Caco-2 (cell line): ENCODE measurements around the gene IKBKE. TPM values are rescaled to one million over a fixed set of nuclear protein-coding genes. Genes with fewer than 3 reads are reported as not detected.

Experiments used
- BruUV-seq: library from RNA; stranded (reverse); fragments of 400-500 nt; replicated peaks from 2 replicates; lab custom pipeline; 2021; lab: Mats Ljungman, UMichigan
- CTCF ChIA-PET: fragments of 300-600 bp; sonication (Branson Sonifier 250); formaldehyde crosslinking; loops from one replicate; lab custom pipeline; 2022; ENCODE audit warnings: antibody characterized with exemption; lab: Charles Lee
- POLR2A ChIA-PET: fragments of 300-600 bp; sonication (Branson Sonifier 250); formaldehyde crosslinking; loops from one replicate; lab custom pipeline; 2022; ENCODE audit warnings: antibody characterized with exemption; lab: Charles Lee
- DNase-seq, 2 experiments: peaks; one replicate each; pipeline versions ENCODE4 v3.0.0 to v3.0.0-alpha.2; 2020 to 2022
- H3K27me3 ChIP-seq: replicated peaks from 2 replicates; pipeline ENCODE4 v1.6.0; 2011; ENCODE audit warnings: low read length; ENCODE audit not compliant: control insufficient read depth, insufficient read depth
- H3K36me3 ChIP-seq: 2 replicates; pipeline ENCODE4 v1.5.1; 2011; ENCODE audit warnings: low read length; ENCODE audit not compliant: control insufficient read depth, insufficient read depth
- H3K4me1 ChIP-seq: fragments of 250-450 bp; sonication (Bioruptor Pico); 2 replicates; pipeline ENCODE4 v1.5.1; 2020; ENCODE audit warnings: mild to moderate bottlenecking
- H3K4me3 ChIP-seq: 2 replicates; pipeline ENCODE4 v1.5.1; 2011; ENCODE audit warnings: low read depth, mild to moderate bottlenecking, control low read depth, low read length
- H3K9me3 ChIP-seq: fragments of 250-450 bp; sonication (Bioruptor Pico); 2 replicates; pipeline ENCODE4 v1.5.1; 2020; ENCODE audit warnings: mild to moderate bottlenecking, moderate library complexity
- H3K27ac Mint-ChIP-seq: one replicate; pipeline ENCODE4 v1.8.0; 2022; ENCODE audit warnings: mixed read lengths; ENCODE audit not compliant: unreplicated experiment
- H3K27me3 Mint-ChIP-seq: one replicate; pipeline ENCODE4 v1.8.0; 2022; ENCODE audit warnings: mixed read lengths; ENCODE audit not compliant: insufficient read depth, unreplicated experiment
- H3K36me3 Mint-ChIP-seq: one replicate; pipeline ENCODE4 v1.8.0; 2022; ENCODE audit warnings: mild to moderate bottlenecking, mixed read lengths; ENCODE audit not compliant: insufficient read depth, unreplicated experiment
- H3K4me1 Mint-ChIP-seq: one replicate; pipeline ENCODE4 v1.8.0; 2022; ENCODE audit warnings: low read depth, mixed read lengths; ENCODE audit not compliant: unreplicated experiment
- H3K4me3 Mint-ChIP-seq: one replicate; pipeline ENCODE4 v1.8.0; 2022; ENCODE audit warnings: mild to moderate bottlenecking, moderate library complexity, mixed read lengths; ENCODE audit not compliant: unreplicated experiment
- H3K9me3 Mint-ChIP-seq: one replicate; pipeline ENCODE4 v1.8.0; 2022; ENCODE audit warnings: mixed read lengths; ENCODE audit not compliant: unreplicated experiment
- intact Hi-C: fragments of 100-400 bp; cut with micrococcal nuclease; formaldehyde crosslinking; loops from one replicate; pipeline ENCODE4 v1.10.0; 2022; ENCODE audit not compliant: unreplicated experiment
- total RNA-seq: library from RNA; stranded (reverse); gene quantifications from 2 replicates; pipeline ENCODE4 v1.2.3, GENCODE V29; 2022
- TF ChIP-seq, protein P1 (sequence below), 2 experiments: fragments of 200-600 bp in 1 of 2; IDR thresholded peaks; 1 replicate in 1 of 2; 2 replicates in 1 of 2; pipeline versions ENCODE4 v1.5.1 to v1.8.0; 2011 to 2022; ENCODE audit warnings: antibody characterized with exemption in 1 of 2, control low read depth in 1 of 2, inconsistent platforms in 1 of 2, low read depth in 1 of 2, low read length in 1 of 2, mild to moderate bottlenecking in 1 of 2, moderate library complexity in 1 of 2; ENCODE audit not compliant: insufficient read depth in 1 of 2, severe bottlenecking in 1 of 2, unreplicated experiment in 1 of 2

IKBKE gene
- total RNA-seq, 1 experiment from 2014 or later: 9.0 TPM

DNA sequence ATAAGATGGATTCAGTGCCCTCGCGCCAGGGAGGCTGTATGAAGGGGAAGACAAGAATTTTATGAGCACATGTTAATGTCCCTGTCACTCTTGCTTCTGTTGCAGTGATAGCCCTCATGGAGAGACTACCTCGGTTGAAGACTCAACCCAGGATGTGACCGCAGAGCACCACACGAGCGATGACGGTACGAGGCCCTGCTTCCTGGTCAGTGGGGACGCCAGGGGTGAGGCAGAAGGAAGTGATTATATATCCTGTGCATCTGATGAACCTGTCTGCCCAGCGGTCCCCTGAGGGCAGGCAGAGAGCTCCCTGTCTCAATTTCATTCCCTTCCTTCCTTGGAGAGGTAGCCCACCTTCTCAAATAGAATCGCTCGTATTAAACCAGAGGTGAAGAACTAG lies 20.0 kb upstream of the IKBKE start:
- TF ChIP-seq, protein P1, sequence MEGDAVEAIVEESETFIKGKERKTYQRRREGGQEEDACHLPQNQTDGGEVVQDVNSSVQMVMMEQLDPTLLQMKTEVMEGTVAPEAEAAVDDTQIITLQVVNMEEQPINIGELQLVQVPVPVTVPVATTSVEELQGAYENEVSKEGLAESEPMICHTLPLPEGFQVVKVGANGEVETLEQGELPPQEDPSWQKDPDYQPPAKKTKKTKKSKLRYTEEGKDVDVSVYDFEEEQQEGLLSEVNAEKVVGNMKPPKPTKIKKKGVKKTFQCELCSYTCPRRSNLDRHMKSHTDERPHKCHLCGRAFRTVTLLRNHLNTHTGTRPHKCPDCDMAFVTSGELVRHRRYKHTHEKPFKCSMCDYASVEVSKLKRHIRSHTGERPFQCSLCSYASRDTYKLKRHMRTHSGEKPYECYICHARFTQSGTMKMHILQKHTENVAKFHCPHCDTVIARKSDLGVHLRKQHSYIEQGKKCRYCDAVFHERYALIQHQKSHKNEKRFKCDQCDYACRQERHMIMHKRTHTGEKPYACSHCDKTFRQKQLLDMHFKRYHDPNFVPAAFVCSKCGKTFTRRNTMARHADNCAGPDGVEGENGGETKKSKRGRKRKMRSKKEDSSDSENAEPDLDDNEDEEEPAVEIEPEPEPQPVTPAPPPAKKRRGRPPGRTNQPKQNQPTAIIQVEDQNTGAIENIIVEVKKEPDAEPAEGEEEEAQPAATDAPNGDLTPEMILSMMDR (IDR thresholded peaks at IDR 0.05; ENCODE audit: insufficient read depth in 1 of 2, low read depth in 1 of 2, low read length in 1 of 2, severe bottlenecking in 1 of 2, unreplicated experiment in 1 of 2): no peak
- Histone ChIP-seq H3K36me3 (no peaks in the 10 kb centered on the region), H3K27me3 (no peaks in the 10 kb centered on the region), H3K4me1 (peaks cover 14% of the 10 kb centered on the region), H3K9me3 (no peaks in the 10 kb centered on the region), H3K4me3 (no peak overlapping the region)
- H3K9me3 Mint-ChIP-seq: no peaks in the 10 kb centered on the region
- H3K27ac Mint-ChIP-seq: no peak overlapping the region
- H3K36me3 Mint-ChIP-seq: peaks cover 15% of the 10 kb centered on the region
- ChIA-PET POLR2A (no interaction called here), CTCF (interaction anchor here (0.6 kb wide), 1 partner anchor 1513 kb away, joined by 4 read pairs; no protein-coding TSS in a partner anchor)
- no peaks in the 10 kb centered on the region for H3K27me3 Mint-ChIP-seq
- intact Hi-C loops: no loop called here
- no peak for DNase-seq
- BruUV-seq: no TSS peak
- H3K4me3 Mint-ChIP-seq: no peak overlapping the region
- peaks cover 16% of the 10 kb centered on the region for H3K4me1 Mint-ChIP-seq

DNA sequence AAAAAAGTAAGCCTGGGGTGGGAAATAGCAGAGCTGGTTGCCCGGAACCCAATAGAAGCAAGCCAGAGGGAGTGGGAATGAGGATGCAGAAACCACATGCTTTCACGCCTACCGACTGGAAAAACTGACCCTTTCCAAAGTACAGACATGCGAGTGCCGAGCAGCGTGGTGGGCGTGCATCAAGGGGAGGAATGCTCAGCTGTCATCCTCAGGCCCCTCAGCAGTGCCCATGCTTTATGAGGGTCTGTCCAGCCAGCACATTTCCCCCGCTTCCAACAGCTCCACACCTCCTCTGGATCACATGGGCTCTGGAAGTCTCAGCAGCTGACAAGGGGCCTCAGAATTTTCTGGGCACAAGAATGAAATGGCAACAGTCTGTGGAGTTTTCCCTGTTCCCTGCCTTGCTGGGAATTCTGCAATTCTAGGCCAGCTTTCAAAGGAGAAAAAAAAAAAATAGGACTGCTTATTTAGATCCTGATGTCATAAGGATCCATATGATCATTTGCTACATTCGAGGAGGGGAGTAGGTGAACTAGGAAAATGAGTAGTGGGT lies 19.1 kb upstream of the IKBKE start:
- POLR2A ChIA-PET: no interaction called here
- Histone ChIP-seq H3K4me3 (no peak overlapping the region), H3K4me1 (peaks cover 14% of the 10 kb centered on the region), H3K27me3 (no peaks in the 10 kb centered on the region), H3K36me3 (no peaks in the 10 kb centered on the region), H3K9me3 (no peaks in the 10 kb centered on the region)
- CTCF ChIA-PET: no interaction called here
- no peak for DNase-seq
- Mint-ChIP-seq H3K9me3 (no peaks in the 10 kb centered on the region), H3K27me3 (no peaks in the 10 kb centered on the region), H3K4me3 (peak overlapping the region; percentile 45), H3K36me3 (peaks cover 15% of the 10 kb centered on the region), H3K27ac (peak overlapping the region; percentile 6), H3K4me1 (peaks cover 18% of the 10 kb centered on the region)
- intact Hi-C loops: no loop called here
- TF ChIP-seq, protein P1 (IDR thresholded peaks at IDR 0.05; ENCODE audit: insufficient read depth in 1 of 2, low read depth in 1 of 2, low read length in 1 of 2, severe bottlenecking in 1 of 2, unreplicated experiment in 1 of 2): no peak
- no TSS peak for BruUV-seq

- Histone ChIP-seq H3K36me3 (no peaks in the 10 kb centered on the region), H3K27me3 (no peaks in the 10 kb centered on the region), H3K4me3 (no peak overlapping the region), H3K4me1 (peaks cover 14% of the 10 kb centered on the region), H3K9me3 (no peaks in the 10 kb centered on the region)
- Mint-ChIP-seq H3K4me3 (no peak overlapping the region), H3K27me3 (no peaks in the 10 kb centered on the region), H3K36me3 (peaks cover 15% of the 10 kb centered on the region), H3K4me1 (peaks cover 23% of the 10 kb centered on the region), H3K27ac (no peak overlapping the region), H3K9me3 (no peaks in the 10 kb centered on the region)
- BruUV-seq: no TSS peak
- no peak for DNase-seq
- ChIA-PET POLR2A (no interaction called here), CTCF (no interaction called here)
- intact Hi-C loops: no loop called here
- TF ChIP-seq, protein P1 (IDR thresholded peaks at IDR 0.05; ENCODE audit: insufficient read depth in 1 of 2, low read depth in 1 of 2, low read length in 1 of 2, severe bottlenecking in 1 of 2, unreplicated experiment in 1 of 2): no peak
These were observed 17.2 kb upstream of the IKBKE start for GRCh38 chr1:206453111-206453510.
